DND-41 (cell line): Measurements from ENCODE around the gene GP9.

Experiments used
- ATAC-seq: fragments of 200-7000 bp; cut with Tn5 transposase; 3 replicates; pipeline ENCODE4 v1.9.1; 2021; ENCODE audit warnings: low read depth; ENCODE audit not compliant: insufficient read depth
- DNase-seq: peaks from one replicate; pipeline ENCODE4 v3.0.0-alpha.2; 2020
- H2AFZ ChIP-seq: 2 replicates; pipeline ENCODE4 v1.6.0; 2012; ENCODE audit warnings: low read depth, low read length
- H3K27ac ChIP-seq: 2 replicates; pipeline ENCODE4 v1.5.1; 2012; ENCODE audit warnings: low read length, inconsistent platforms
- H3K27me3 ChIP-seq: fragments of 200-600 bp; sonication (generic); 2 replicates; pipeline ENCODE4 v1.6.0; 2012; ENCODE audit warnings: low read length, mild to moderate bottlenecking, inconsistent platforms; ENCODE audit not compliant: insufficient read depth, poor library complexity
- H3K36me3 ChIP-seq: 2 replicates; pipeline ENCODE4 v1.5.1; 2012; ENCODE audit warnings: low read length, inconsistent platforms; ENCODE audit not compliant: insufficient read depth
- H3K4me1 ChIP-seq: 2 replicates; pipeline ENCODE4 v1.5.1; 2012; ENCODE audit warnings: mild to moderate bottlenecking, low read length; ENCODE audit not compliant: insufficient read depth
- H3K4me2 ChIP-seq: 2 replicates; pipeline ENCODE4 v1.6.0; 2012; ENCODE audit warnings: mild to moderate bottlenecking, moderate library complexity, low read length, inconsistent platforms; ENCODE audit not compliant: insufficient read depth
- H3K4me3 ChIP-seq, 2 experiments: fragments of 200-600 bp in 1 of 2; shearing (Covaris generic) in 1 of 2; 2 replicates each; pipeline ENCODE4 v1.5.1; 2012 to 2016; ENCODE audit warnings: inconsistent platforms in 2 of 2, low read length in 2 of 2, mild to moderate bottlenecking in 2 of 2, low read depth in 1 of 2, moderate library complexity in 1 of 2
- H3K79me2 ChIP-seq: 2 replicates; pipeline ENCODE4 v1.6.0; 2012; ENCODE audit warnings: low read length, inconsistent platforms; ENCODE audit not compliant: insufficient read depth
- H3K9ac ChIP-seq: 2 replicates; pipeline ENCODE4 v1.6.0; 2012; ENCODE audit warnings: low read depth, mild to moderate bottlenecking, inconsistent platforms, low read length, moderate library complexity
- H3K9me3 ChIP-seq: 2 replicates; pipeline ENCODE4 v1.5.1; 2012; ENCODE audit warnings: low read length, moderate library complexity, mild to moderate bottlenecking, inconsistent platforms; ENCODE audit not compliant: insufficient read depth, severe bottlenecking
- H4K20me1 ChIP-seq: 2 replicates; pipeline ENCODE4 v1.6.0; 2012; ENCODE audit warnings: low read length; ENCODE audit not compliant: insufficient read depth
- EZH2 ChIP-seq: IDR thresholded peaks from 3 replicates; pipeline ENCODE4 v1.6.1; 2012; ENCODE audit warnings: borderline replicate concordance, low read depth, mild to moderate bottlenecking, moderate library complexity, low read length, inconsistent platforms; ENCODE audit not compliant: severe bottlenecking
- TF ChIP-seq, protein P1 (sequence below): IDR thresholded peaks from 2 replicates; pipeline ENCODE4 v1.5.1; 2012; ENCODE audit warnings: borderline replicate concordance, low read length, moderate library complexity, mild to moderate bottlenecking; ENCODE audit not compliant: poor library complexity, severe bottlenecking; ENCODE audit errors: extremely low read depth

GP9 gene

DNA sequence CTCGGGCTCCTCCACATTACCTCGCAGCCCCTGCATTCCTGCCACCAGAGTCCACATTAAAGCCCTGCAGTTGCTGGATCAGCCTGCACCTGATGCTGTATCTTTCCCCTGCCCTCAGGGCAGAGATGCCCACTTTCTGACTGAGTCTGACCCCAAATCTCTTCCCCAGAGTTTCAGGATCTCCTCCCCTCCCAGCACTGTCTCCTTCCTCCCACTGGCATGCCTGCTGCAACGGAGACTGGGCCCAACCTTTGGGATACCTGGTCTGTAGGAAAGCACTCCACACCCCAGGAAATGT, 20.6 kb upstream of the GP9 start:
- ATAC-seq (no peak), DNase-seq (no peak)
- Histone ChIP-seq H3K9ac (no peak overlapping the region), H2AFZ (no peak overlapping the region), H3K4me2 (no peak overlapping the region), H3K9me3 (no peaks in the 10 kb centered on the region), H3K36me3 (no peaks in the 10 kb centered on the region), H3K27me3 (no peaks in the 10 kb centered on the region), H4K20me1 (no peaks in the 10 kb centered on the region), H3K79me2 (no peaks in the 10 kb centered on the region), H3K27ac (no peak overlapping the region), H3K4me3 (no peak overlapping the region), H3K4me1 (no peaks in the 10 kb centered on the region)
- TF ChIP-seq EZH2 = no peak
- TF ChIP-seq, protein P1, sequence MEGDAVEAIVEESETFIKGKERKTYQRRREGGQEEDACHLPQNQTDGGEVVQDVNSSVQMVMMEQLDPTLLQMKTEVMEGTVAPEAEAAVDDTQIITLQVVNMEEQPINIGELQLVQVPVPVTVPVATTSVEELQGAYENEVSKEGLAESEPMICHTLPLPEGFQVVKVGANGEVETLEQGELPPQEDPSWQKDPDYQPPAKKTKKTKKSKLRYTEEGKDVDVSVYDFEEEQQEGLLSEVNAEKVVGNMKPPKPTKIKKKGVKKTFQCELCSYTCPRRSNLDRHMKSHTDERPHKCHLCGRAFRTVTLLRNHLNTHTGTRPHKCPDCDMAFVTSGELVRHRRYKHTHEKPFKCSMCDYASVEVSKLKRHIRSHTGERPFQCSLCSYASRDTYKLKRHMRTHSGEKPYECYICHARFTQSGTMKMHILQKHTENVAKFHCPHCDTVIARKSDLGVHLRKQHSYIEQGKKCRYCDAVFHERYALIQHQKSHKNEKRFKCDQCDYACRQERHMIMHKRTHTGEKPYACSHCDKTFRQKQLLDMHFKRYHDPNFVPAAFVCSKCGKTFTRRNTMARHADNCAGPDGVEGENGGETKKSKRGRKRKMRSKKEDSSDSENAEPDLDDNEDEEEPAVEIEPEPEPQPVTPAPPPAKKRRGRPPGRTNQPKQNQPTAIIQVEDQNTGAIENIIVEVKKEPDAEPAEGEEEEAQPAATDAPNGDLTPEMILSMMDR = no peak

DNA sequence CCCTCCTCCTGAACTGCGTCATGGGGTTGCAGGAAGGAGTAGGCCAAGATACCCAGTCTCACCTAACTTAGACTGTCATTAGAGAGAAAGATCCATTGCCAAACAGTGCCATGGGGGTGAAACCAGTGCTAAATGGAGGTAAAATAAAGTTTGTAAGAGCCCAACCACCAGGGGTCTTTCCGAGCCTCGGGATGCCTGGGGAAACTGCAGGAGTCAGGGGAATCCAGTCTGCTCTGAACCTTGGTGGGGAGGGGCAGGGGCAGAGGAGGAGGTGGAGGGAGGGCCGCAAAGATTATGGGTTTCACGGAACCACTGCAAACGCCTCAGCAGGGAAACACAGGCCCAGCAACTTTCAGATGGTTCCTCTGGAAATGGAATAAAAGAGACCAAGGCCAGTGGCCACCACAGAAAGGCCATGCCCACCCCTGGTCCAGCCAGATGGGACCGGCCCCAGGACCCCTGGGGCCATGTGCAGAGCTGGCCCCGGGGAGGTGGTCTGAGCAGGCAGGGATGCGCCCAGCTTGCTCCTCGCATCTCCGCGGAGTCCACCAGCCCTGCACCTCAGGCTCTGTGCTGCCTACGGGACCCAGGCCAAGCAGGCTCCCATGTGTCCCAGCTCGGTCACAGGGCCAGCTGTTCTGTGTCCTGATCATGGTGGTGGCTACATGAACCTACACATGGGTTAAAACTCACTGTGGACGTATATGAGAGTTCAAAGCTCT, 19.8 kb upstream of the GP9 start:
- TF ChIP-seq, protein P1 = no peak
- no peak for TF ChIP-seq EZH2
- Histone ChIP-seq H3K9ac (no peak overlapping the region), H3K27ac (no peak overlapping the region), H3K9me3 (no peaks in the 10 kb centered on the region), H2AFZ (no peak overlapping the region), H3K4me3 (no peak overlapping the region), H3K27me3 (no peaks in the 10 kb centered on the region), H3K4me1 (no peaks in the 10 kb centered on the region), H3K79me2 (no peaks in the 10 kb centered on the region), H3K36me3 (no peaks in the 10 kb centered on the region), H3K4me2 (no peak overlapping the region), H4K20me1 (no peaks in the 10 kb centered on the region)
- ATAC-seq (no peak), DNase-seq (no peak)

DNA sequence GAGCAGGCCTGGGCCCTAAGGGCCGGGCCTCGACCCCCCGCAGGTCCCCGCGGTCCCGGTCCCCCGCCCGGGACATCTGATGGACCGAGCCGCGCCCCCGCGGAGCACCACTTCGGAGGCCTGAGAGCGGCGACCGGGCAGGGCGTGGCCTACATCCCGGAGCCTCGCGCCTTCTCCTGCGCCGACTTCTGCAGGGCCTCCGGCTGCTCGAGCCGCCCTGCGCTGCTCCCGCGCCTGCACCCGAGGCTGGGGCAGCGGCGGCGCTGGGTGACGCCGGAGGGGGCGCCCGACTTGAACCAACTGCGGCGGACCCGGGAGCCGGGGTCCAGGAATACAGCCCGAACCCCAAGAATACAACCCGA, 14.9 kb upstream of the GP9 start:
- Histone ChIP-seq H3K4me2 (no peak overlapping the region), H3K4me1 (no peaks in the 10 kb centered on the region), H3K9ac (no peak overlapping the region), H3K9me3 (peaks cover 6% of the 10 kb centered on the region), H3K27ac (no peak overlapping the region), H4K20me1 (no peaks in the 10 kb centered on the region), H3K36me3 (no peaks in the 10 kb centered on the region), H3K4me3 (no peak overlapping the region), H3K27me3 (no peaks in the 10 kb centered on the region), H2AFZ (no peak overlapping the region), H3K79me2 (no peaks in the 10 kb centered on the region)
- DNase-seq (no peak), ATAC-seq (no peak)
- no peak for TF ChIP-seq EZH2
- TF ChIP-seq, protein P1 = no peak
